HepG2 (cell line): Measurements from ENCODE around the gene PAX7. TPM values are rescaled to one million over a fixed set of nuclear protein-coding genes. Genes with fewer than 3 reads are reported as not detected.

Experiments
- FOXP4 ChIP-seq: sonication (generic); formaldehyde crosslinking; IDR thresholded peaks from 2 replicates; pipeline ENCODE4 v1.4.0; 2020; ENCODE audit warnings: missing genetic modification reagents
- HNF4A ChIP-seq: sonication (generic); formaldehyde crosslinking; IDR thresholded peaks from 2 replicates; pipeline ENCODE4 v1.4.0; 2020; ENCODE audit warnings: missing genetic modification reagents
- HNRNPLL ChIP-seq: fragments of 200-400 bp; formaldehyde crosslinking; IDR thresholded peaks from 2 replicates; pipeline ENCODE4 v1.6.1; 2017; ENCODE audit warnings: mild to moderate bottlenecking, low read depth, low read length; ENCODE audit not compliant: poor library complexity, severe bottlenecking
- PATZ1 ChIP-seq: sonication (generic); formaldehyde crosslinking; IDR thresholded peaks from 2 replicates; pipeline ENCODE4 v1.4.0; 2020; ENCODE audit warnings: missing genetic modification reagents
- STAG1 ChIP-seq: sonication (generic); formaldehyde crosslinking; IDR thresholded peaks from 2 replicates; pipeline ENCODE4 v1.4.0; 2020; ENCODE audit warnings: missing genetic modification reagents
- THYN1 ChIP-seq: sonication (generic); formaldehyde crosslinking; IDR thresholded peaks from 2 replicates; pipeline ENCODE4 v1.8.1; 2023; ENCODE audit warnings: low read depth, mild to moderate bottlenecking, moderate library complexity, missing genetic modification reagents, borderline replicate concordance
- ZEB1 ChIP-seq: IDR thresholded peaks from 2 replicates; pipeline ENCODE4 v1.6.1; 2012; ENCODE audit warnings: mild to moderate bottlenecking, low read depth, inconsistent platforms; ENCODE audit not compliant: insufficient replicate concordance
- ZFP91 ChIP-seq: sonication (generic); formaldehyde crosslinking; IDR thresholded peaks from 2 replicates; pipeline ENCODE4 v1.9.0; 2022; ENCODE audit warnings: missing genetic modification reagents, mild to moderate bottlenecking, borderline replicate concordance
- ZNF138 ChIP-seq: sonication (generic); formaldehyde crosslinking; IDR thresholded peaks from 2 replicates; pipeline ENCODE4 v1.5.0; 2020; ENCODE audit warnings: mild to moderate bottlenecking, low read depth, missing genetic modification reagents
- ZNF281 ChIP-seq: sonication (generic); formaldehyde crosslinking; IDR thresholded peaks from 2 replicates; pipeline ENCODE4 v1.4.0; 2020; ENCODE audit warnings: missing genetic modification reagents, borderline replicate concordance
- ZNF503 ChIP-seq: sonication (generic); formaldehyde crosslinking; IDR thresholded peaks from 2 replicates; pipeline ENCODE4 v1.4.0; 2020; ENCODE audit warnings: missing genetic modification reagents
- ZNF652 ChIP-seq: IDR thresholded peaks from 2 replicates; pipeline ENCODE4 v1.6.1; 2016; ENCODE audit warnings: low read depth, borderline replicate concordance
- polyA plus RNA-seq, 8 experiments: library from polyadenylated mRNA; depleted of rRNA in 3 of 8; stranded (reverse) in 7 of 8; unstranded in 1 of 8; fragments of >200 nt; fragmentation: Illumina TruSeq in 4 of 8; extraction: Trizol in 4 of 8; gene quantifications; 2 replicates each; pipeline versions ENCODE4 v1.2.1 to v1.2.3, GENCODE V29; 2011 to 2016; ENCODE audit warnings: low read depth in 4 of 8, missing spikeins in 1 of 8, mixed read lengths in 1 of 8; ENCODE audit not compliant: insufficient read depth in 1 of 8
- total RNA-seq, 5 experiments: library from RNA; depleted of rRNA; stranded (reverse); fragments of >200 nt; fragmentation: Illumina TruSeq; extraction: Trizol; gene quantifications; 2 replicates each; pipeline ENCODE4 v1.2.3, GENCODE V29; 2016; ENCODE audit warnings: low read depth in 1 of 5

PAX7 gene
- total and polyA plus RNA-seq, 2 of the 13 experiments (the other 11 are each of a cell fraction or from before 2014, with no cell fraction given) = not detected

- TF ChIP-seq PATZ1 (peak; percentile 77), ZNF652 (CRISPR knock-in tag) (no peak), ZFP91 (CRISPR knock-in tag) (0 out of 2 replicates have a peak, but pooled peaks have one; percentile 36), HNF4A (peak; percentile 40; the same call in 1 of the 2 replicates), FOXP4 (peak; percentile 46; the same call in 1 of the 2 replicates), THYN1 (CRISPR knock-in tag) (no peak), ZNF281 (CRISPR knock-in tag) (no peak), ZNF503 (peak; percentile 43; the same call in 1 of the 2 replicates), ZEB1 (no peak), HNRNPLL (peak; percentile 73), STAG1 (no peak), ZNF138 (CRISPR knock-in tag) (no peak)
Measured at GRCh38 chr1:18644973-18645746, 14.5 kb downstream of the PAX7 start (continued).
